Keratinocyte (primary cell): Measurements from ENCODE around the gene UNKL.

Source experiments
- EZH2 ChIP-seq: IDR thresholded peaks from one replicate; pipeline ENCODE4 v1.6.1; 2012; ENCODE audit warnings: inconsistent platforms, mild to moderate bottlenecking, low read length, moderate library complexity
- TF ChIP-seq, protein P1 (sequence below), 3 experiments: IDR thresholded peaks in 1 of 3; conservative IDR thresholded peaks in 1 of 3; optimal IDR thresholded peaks in 1 of 3; 2 replicates in 2 of 3; 3 replicates in 1 of 3; pipeline versions ENCODE3 to v1.5.1; 2011; ENCODE audit warnings: low read length in 3 of 3, mild to moderate bottlenecking in 3 of 3, moderate library complexity in 2 of 3, control low read depth in 1 of 3, inconsistent platforms in 1 of 3; ENCODE audit not compliant: insufficient read depth in 2 of 3; ENCODE audit errors: extremely low read depth in 1 of 3

- TF ChIP-seq, protein P1, sequence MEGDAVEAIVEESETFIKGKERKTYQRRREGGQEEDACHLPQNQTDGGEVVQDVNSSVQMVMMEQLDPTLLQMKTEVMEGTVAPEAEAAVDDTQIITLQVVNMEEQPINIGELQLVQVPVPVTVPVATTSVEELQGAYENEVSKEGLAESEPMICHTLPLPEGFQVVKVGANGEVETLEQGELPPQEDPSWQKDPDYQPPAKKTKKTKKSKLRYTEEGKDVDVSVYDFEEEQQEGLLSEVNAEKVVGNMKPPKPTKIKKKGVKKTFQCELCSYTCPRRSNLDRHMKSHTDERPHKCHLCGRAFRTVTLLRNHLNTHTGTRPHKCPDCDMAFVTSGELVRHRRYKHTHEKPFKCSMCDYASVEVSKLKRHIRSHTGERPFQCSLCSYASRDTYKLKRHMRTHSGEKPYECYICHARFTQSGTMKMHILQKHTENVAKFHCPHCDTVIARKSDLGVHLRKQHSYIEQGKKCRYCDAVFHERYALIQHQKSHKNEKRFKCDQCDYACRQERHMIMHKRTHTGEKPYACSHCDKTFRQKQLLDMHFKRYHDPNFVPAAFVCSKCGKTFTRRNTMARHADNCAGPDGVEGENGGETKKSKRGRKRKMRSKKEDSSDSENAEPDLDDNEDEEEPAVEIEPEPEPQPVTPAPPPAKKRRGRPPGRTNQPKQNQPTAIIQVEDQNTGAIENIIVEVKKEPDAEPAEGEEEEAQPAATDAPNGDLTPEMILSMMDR (optimal IDR thresholded peaks at IDR 0.05 in 1 of 3, IDR thresholded peaks at IDR 0.05 in 1 of 3, conservative IDR thresholded peaks at IDR 0.05 in 1 of 3; ENCODE audit: extremely low read depth in 1 of 3, insufficient read depth in 2 of 3, low read length in 3 of 3): no peak
- no peak for TF ChIP-seq EZH2
Observed at GRCh38 chr16:1403733-1404132, 10.8 kb downstream of the UNKL start.
